Measurements from ENCODE around the gene FSTL4. TPM values are rescaled to one million over a fixed set of nuclear protein-coding genes. Genes with fewer than 3 reads are reported as not detected.

The FSTL4 gene
- total and polyA plus RNA-seq, 2 donors from 2014 or later, result 0.09 to 4.0 TPM

DNA sequence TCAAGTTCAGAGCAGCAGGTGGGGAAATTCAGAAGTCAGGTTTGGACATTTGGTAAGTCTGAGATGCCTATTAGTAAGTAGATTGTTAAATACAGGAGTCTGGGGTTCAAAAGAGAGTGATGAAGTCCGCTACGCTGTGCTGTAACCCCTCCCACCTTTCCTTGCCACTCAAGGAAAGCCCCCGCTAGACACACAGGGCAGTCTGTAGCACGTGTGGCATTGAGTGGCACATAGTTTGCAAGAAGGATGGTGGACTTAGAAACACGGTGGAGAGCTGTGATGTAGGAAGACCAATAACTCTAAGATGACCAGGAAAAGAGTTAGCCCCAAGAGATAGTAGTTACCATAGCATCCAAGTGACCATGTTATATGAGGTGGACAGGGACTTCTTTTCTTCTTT is 44.7 kb upstream of the FSTL4 start:
- no peak overlapping the region for H3K27ac ChIP-seq (ENCODE audit: low read depth in 2 of 2, low read length in 2 of 2)
- H3K9me3 ChIP-seq (ENCODE audit: control insufficient read depth in 2 of 3, insufficient read depth in 1 of 3, low read length in 3 of 3), result no peaks in the 10 kb centered on the region
- H3K4me3 ChIP-seq (ENCODE audit: low read length in 3 of 3), result no peak overlapping the region
- H3K9ac ChIP-seq (ENCODE audit: low read length in 3 of 3), result no peak overlapping the region
- DNase-seq, result no peak
- H3K27me3 ChIP-seq (ENCODE audit: control insufficient read depth, insufficient read depth, low read length), result no peaks in the 10 kb centered on the region
- intact Hi-C loops (cut with DNase I), result no loop called here
- no peak for FAIRE-seq
- H3K36me3 ChIP-seq (ENCODE audit: control insufficient read depth in 2 of 3, insufficient read depth in 3 of 3, low read length in 3 of 3), result no peaks in the 10 kb centered on the region
- no peaks in the 10 kb centered on the region for H3K4me1 ChIP-seq (ENCODE audit: control insufficient read depth in 2 of 3, insufficient read depth in 2 of 3, low read depth in 1 of 3, low read length in 3 of 3)
- TF ChIP-seq, protein P1, sequence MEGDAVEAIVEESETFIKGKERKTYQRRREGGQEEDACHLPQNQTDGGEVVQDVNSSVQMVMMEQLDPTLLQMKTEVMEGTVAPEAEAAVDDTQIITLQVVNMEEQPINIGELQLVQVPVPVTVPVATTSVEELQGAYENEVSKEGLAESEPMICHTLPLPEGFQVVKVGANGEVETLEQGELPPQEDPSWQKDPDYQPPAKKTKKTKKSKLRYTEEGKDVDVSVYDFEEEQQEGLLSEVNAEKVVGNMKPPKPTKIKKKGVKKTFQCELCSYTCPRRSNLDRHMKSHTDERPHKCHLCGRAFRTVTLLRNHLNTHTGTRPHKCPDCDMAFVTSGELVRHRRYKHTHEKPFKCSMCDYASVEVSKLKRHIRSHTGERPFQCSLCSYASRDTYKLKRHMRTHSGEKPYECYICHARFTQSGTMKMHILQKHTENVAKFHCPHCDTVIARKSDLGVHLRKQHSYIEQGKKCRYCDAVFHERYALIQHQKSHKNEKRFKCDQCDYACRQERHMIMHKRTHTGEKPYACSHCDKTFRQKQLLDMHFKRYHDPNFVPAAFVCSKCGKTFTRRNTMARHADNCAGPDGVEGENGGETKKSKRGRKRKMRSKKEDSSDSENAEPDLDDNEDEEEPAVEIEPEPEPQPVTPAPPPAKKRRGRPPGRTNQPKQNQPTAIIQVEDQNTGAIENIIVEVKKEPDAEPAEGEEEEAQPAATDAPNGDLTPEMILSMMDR (IDR thresholded peaks at IDR 0.05; ENCODE audit: borderline replicate concordance, extremely low read depth, insufficient read depth), result no peak

DNA sequence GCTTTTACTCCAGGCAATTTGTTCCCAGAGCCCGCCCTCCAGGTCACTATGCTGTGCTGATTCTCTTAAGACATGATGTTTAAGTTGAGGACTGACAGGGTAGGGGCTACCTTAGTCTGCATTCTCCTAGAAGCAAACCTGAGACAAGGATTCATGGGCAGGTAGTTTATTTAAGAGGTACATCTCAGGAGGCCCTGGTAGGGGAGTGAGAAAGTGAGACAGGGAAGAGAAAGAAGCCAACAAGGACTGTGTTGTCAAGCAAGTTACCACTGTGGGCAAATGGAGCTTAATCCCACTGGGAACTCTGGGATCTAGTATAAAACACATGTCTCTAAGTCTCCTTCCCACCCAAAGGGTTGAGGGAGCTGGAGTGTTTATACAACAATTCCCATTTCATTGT is 43.6 kb upstream of the FSTL4 start:
- no peak for FAIRE-seq
- Histone ChIP-seq H3K4me1 (ENCODE audit: control insufficient read depth in 2 of 3, insufficient read depth in 2 of 3, low read depth in 1 of 3, low read length in 3 of 3) (no peaks in the 10 kb centered on the region), H3K9me3 (ENCODE audit: control insufficient read depth in 2 of 3, insufficient read depth in 1 of 3, low read length in 3 of 3) (no peaks in the 10 kb centered on the region), H3K27ac (ENCODE audit: low read depth in 2 of 2, low read length in 2 of 2) (no peak overlapping the region), H3K27me3 (ENCODE audit: control insufficient read depth, insufficient read depth, low read length) (no peaks in the 10 kb centered on the region), H3K9ac (ENCODE audit: low read length in 3 of 3) (no peak overlapping the region), H3K36me3 (ENCODE audit: control insufficient read depth in 2 of 3, insufficient read depth in 3 of 3, low read length in 3 of 3) (no peaks in the 10 kb centered on the region), H3K4me3 (ENCODE audit: low read length in 3 of 3) (no peak overlapping the region)
- no peak for DNase-seq
- TF ChIP-seq, protein P1 (IDR thresholded peaks at IDR 0.05; ENCODE audit: borderline replicate concordance, extremely low read depth, insufficient read depth), result no peak
- intact Hi-C loops (cut with DNase I), result no loop called here

DNA sequence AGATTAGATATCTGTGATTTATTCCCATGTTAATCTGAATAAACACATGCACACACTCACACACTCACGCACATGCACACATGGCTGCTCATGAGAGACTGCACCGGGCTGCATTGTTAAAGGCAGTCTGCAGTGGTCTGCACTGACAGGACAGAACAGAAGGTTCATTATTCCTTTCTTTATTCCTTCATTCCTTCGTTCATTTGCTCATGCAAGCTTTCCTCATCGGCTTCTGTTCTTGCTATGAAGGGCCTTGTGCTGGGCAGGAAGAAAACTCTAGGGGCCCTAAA is 41.4 kb upstream of the FSTL4 start:
- Histone ChIP-seq H3K4me3 (ENCODE audit: low read length in 3 of 3) (no peak overlapping the region), H3K36me3 (ENCODE audit: control insufficient read depth in 2 of 3, insufficient read depth in 3 of 3, low read length in 3 of 3) (no peaks in the 10 kb centered on the region), H3K27ac (ENCODE audit: low read depth in 2 of 2, low read length in 2 of 2) (no peak overlapping the region), H3K27me3 (ENCODE audit: control insufficient read depth, insufficient read depth, low read length) (no peaks in the 10 kb centered on the region), H3K9me3 (ENCODE audit: control insufficient read depth in 2 of 3, insufficient read depth in 1 of 3, low read length in 3 of 3) (no peaks in the 10 kb centered on the region), H3K4me1 (ENCODE audit: control insufficient read depth in 2 of 3, insufficient read depth in 2 of 3, low read depth in 1 of 3, low read length in 3 of 3) (no peaks in the 10 kb centered on the region), H3K9ac (ENCODE audit: low read length in 3 of 3) (no peak overlapping the region)
- TF ChIP-seq, protein P1 (IDR thresholded peaks at IDR 0.05; ENCODE audit: borderline replicate concordance, extremely low read depth, insufficient read depth), result no peak
- FAIRE-seq (no peak), DNase-seq (peak in 3 of 5 donors; percentile 30 to 43 (median 37))
- intact Hi-C loops (cut with DNase I), result no loop called here

DNA sequence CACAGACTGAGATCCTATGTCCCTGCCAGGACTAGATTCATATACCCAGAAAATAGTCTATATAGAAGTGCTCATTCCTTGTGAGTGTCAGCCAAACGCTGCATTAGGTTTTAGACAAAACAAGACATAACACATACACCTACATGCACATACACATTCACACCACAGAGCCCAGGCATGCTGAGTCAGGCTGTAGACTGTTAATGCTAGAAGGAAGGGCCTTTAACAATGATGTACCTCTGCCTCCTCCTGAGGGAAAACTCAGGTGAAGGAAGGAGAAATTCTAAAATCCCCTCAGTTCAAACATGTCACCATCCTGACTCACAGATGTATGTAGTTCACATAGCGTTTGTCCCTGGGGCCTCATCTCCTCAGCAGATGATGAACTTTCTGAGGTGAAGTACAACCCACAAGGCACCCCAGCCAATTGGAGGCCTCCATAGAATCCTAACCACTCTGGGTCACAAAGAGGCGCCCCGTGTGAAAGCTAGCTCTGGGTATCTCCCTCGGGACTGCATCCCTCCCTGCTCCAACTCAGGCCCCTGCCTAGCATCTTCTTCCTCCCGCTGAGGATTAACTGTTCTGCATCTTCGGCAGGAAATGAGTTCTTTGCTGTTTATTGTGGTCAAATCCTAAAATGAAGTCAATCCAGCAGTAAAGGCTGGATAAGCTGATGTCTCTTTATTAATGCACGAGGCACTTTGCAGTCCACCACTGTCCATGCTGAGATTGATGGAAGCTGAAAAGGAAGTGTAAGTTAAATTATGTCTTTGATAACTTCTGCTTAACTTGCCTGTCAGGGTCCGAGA is 40.8 kb upstream of the FSTL4 start:
- Histone ChIP-seq H3K27ac (ENCODE audit: low read depth in 2 of 2, low read length in 2 of 2) (no peak overlapping the region), H3K4me3 (ENCODE audit: low read length in 3 of 3) (no peak overlapping the region), H3K36me3 (ENCODE audit: control insufficient read depth in 2 of 3, insufficient read depth in 3 of 3, low read length in 3 of 3) (no peaks in the 10 kb centered on the region), H3K9me3 (ENCODE audit: control insufficient read depth in 2 of 3, insufficient read depth in 1 of 3, low read length in 3 of 3) (no peaks in the 10 kb centered on the region), H3K9ac (ENCODE audit: low read length in 3 of 3) (no peak overlapping the region), H3K27me3 (ENCODE audit: control insufficient read depth, insufficient read depth, low read length) (no peaks in the 10 kb centered on the region), H3K4me1 (ENCODE audit: control insufficient read depth in 2 of 3, insufficient read depth in 2 of 3, low read depth in 1 of 3, low read length in 3 of 3) (no peaks in the 10 kb centered on the region)
- FAIRE-seq (no peak), DNase-seq (no peak)
- intact Hi-C loops (cut with DNase I), result no loop called here
- TF ChIP-seq, protein P1 (IDR thresholded peaks at IDR 0.05; ENCODE audit: borderline replicate concordance, extremely low read depth, insufficient read depth), result no peak
